H1 (cell line): Measurements from ENCODE around the gene APBA2. TPM values are rescaled to one million over a fixed set of nuclear protein-coding genes. Genes with fewer than 3 reads are reported as not detected.

ENCODE experiments used
- ASH2L ChIP-seq: fragments of 200-600, 300-600 bp; sonication (generic); IDR thresholded peaks from one replicate; pipeline ENCODE4 v1.7.1; 2017; ENCODE audit warnings: low read length
- CTCF ChIP-seq, 3 experiments: IDR thresholded peaks; 1 replicate in 2 of 3; 2 replicates in 1 of 3; pipeline versions ENCODE4 v1.5.1 to v1.6.1; 2011; ENCODE audit warnings: low read length in 3 of 3, mild to moderate bottlenecking in 3 of 3, inconsistent platforms in 2 of 3, low read depth in 1 of 3, moderate library complexity in 1 of 3; ENCODE audit not compliant: insufficient read depth in 1 of 3; ENCODE audit errors: control extremely low read depth in 1 of 3
- GTF2F1 ChIP-seq: IDR thresholded peaks from 2 replicates; pipeline ENCODE4 v1.6.1; 2012; ENCODE audit warnings: low read depth, low read length, improper control_type of control experiment, borderline replicate concordance
- polyA plus RNA-seq, 7 experiments: library from polyadenylated mRNA; depleted of rRNA in 3 of 7; stranded (reverse) in 5 of 7; unstranded in 2 of 7; fragments of >200 nt in 5 of 7; fragments of 200-250 nt in 2 of 7; gene quantifications; 1 replicate in 5 of 7; 2 replicates in 1 of 7; 4 replicates in 1 of 7; pipeline versions ENCODE4 v1.2.1 to v1.2.3, GENCODE V29; 2011 to 2013; ENCODE audit warnings: missing spikeins in 2 of 7, mixed read lengths in 2 of 7
- total RNA-seq: library from RNA; stranded (reverse); fragmentation: NEBNext Ultra II Directional; extraction: Animal tissue kit (Norgen Biotek cat#: 25700); gene quantifications from 2 replicates; pipeline ENCODE4 v1.2.1, GENCODE V29; 2021

The APBA2 gene
- total and polyA plus RNA-seq, 2 of the 8 experiments (the other 6 are each of a cell fraction or from before 2014, with no cell fraction given) = 15.5 to 19.0 TPM

- no peak for TF ChIP-seq CTCF (IDR thresholded peaks at IDR 0.05; ENCODE audit: control extremely low read depth in 1 of 3, insufficient read depth in 1 of 3, low read depth in 1 of 3, low read length in 3 of 3)
- TF ChIP-seq ASH2L = no peak
- TF ChIP-seq GTF2F1 = no peak
Observed at GRCh38 chr15:28989896-28990295, 104.1 kb downstream of the APBA2 start (continued).
